Stimulated activated CD8-positive, alpha-beta memory T cell treated with anti-CD3 and anti-CD28 coated beads, Interleukin-15, amount 100 ng/mL, for 4 hours (primary cell): Measurements from ENCODE around the gene UBE2S.

Experiments used
- DNase-seq, 2 donors: peaks; one replicate each; pipeline ENCODE4 v3.0.0-alpha.2; 2020; ENCODE audit warnings: low read depth in 2 of 2

Gene UBE2S

GRCh38 chr19:55362990-55363716 lies 44.4 kb downstream of the UBE2S start, which contains the start of gene GARIN5B:
Gene GARIN5B (minus strand): TSS chr19:55363260. CDS start chr19:55363066, 194 bp downstream.
- DNase-seq, result no peak

GRCh38 chr19:55362174-55362989 lies 45.2 kb downstream of the UBE2S start:
- no peak for DNase-seq

- no peak for DNase-seq
These were observed 46.7 kb downstream of the UBE2S start for GRCh38 chr19:55360902-55361301.

- no peak for DNase-seq
These were observed 48.4 kb downstream of the UBE2S start for GRCh38 chr19:55358943-55359908.

- no peak for DNase-seq
These were observed 49.1 kb downstream of the UBE2S start for GRCh38 chr19:55358493-55358892.

- no peak for DNase-seq
These were observed 52.3 kb downstream of the UBE2S start for GRCh38 chr19:55355213-55355821.

- no peak for DNase-seq
These were observed 52.8 kb downstream of the UBE2S start, which contains the start of gene COX6B2 for GRCh38 chr19:55354698-55355212. Gene COX6B2 (minus strand): TSS chr19:55354719. CDS start chr19:55354521, 198 bp downstream.

- DNase-seq, result peak in 1 of 2 donors; percentile 23
These were observed 53.5 kb downstream of the UBE2S start for GRCh38 chr19:55353803-55354697.

- DNase-seq, result no peak
These were observed 54.2 kb downstream of the UBE2S start for GRCh38 chr19:55353356-55353802.

GRCh38 chr19:55352549-55353145 lies 54.9 kb downstream of the UBE2S start:
- no peak for DNase-seq

- DNase-seq, result no peak
These were observed 55.5 kb downstream of the UBE2S start for GRCh38 chr19:55352040-55352439.

GRCh38 chr19:55350620-55351315 lies 56.8 kb downstream of the UBE2S start:
- DNase-seq, result no peak
